Myocyte (in vitro differentiated cells): ENCODE measurements around the gene SSH2. TPM values are rescaled to one million over a fixed set of nuclear protein-coding genes. Genes with fewer than 3 reads are reported as not detected.

Source experiments
- DNase-seq: peaks from one replicate; pipeline ENCODE4 v3.0.0-alpha.2; 2012; ENCODE audit warnings: low read depth
- total RNA-seq: library from RNA; depleted of rRNA; stranded (reverse); fragments of >200 nt; gene quantifications from 2 replicates; pipeline ENCODE4 v1.2.3, GENCODE V29; 2014

The SSH2 gene
- total RNA-seq, 1 donor from 2014 or later: 26.7 TPM

- no peak for DNase-seq
Observed at GRCh38 chr17:29582772-29583171, 347.3 kb downstream of the SSH2 start.

GRCh38 chr17:29582254-29582765 lies 347.7 kb downstream of the SSH2 start:
- no peak for DNase-seq

- DNase-seq: no peak
Observed at GRCh38 chr17:29581583-29582253, 348.3 kb downstream of the SSH2 start.

- DNase-seq: peak; percentile 84
Observed at GRCh38 chr17:29579866-29580771, 349.9 kb downstream of the SSH2 start.

- no peak for DNase-seq
Observed at GRCh38 chr17:29578626-29579485, 351.2 kb downstream of the SSH2 start.

- DNase-seq: peak; percentile 34
Observed at GRCh38 chr17:29577385-29578211, 352.4 kb downstream of the SSH2 start.

- no peak for DNase-seq
Observed at GRCh38 chr17:29577001-29577370, 353.0 kb downstream of the SSH2 start.

GRCh38 chr17:29576214-29577000 lies 353.6 kb downstream of the SSH2 start:
- no peak for DNase-seq

Other genes with a start within 250 kb of the SSH2 start
- gene EFCAB5, start 11.4 kb upstream of the SSH2 start, total RNA-seq: 0.16 and 0.70 TPM in 2 replicates
- 12.4 and 16.3 TPM in 2 replicates for gene NSRP1, start 186.6 kb upstream of the SSH2 start, total RNA-seq